ENCODE results near the gene TMEM207. TPM values are rescaled to one million over a fixed set of nuclear protein-coding genes. Genes with fewer than 3 reads are reported as not detected.

TMEM207 gene
- total RNA-seq, 1 donor from 2014 or later: not detected

DNA sequence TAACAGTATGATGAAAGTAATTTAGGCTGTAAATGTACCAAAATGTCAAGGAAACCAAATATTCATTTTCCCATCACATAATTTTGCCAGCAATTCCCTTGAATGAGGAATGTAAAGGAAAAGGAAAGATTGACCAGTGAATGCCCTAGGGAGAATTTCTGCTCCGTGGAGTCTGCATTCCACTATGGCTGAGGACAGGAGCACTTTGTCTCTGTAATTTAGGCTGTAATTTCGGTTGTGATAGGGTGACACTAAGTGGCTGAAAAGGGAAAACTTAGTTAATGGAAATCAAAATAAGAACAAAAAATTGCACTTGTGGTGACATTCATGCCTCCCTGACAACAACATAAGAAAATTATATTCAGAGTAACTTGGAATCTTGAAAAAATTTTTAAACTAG is 8.3 kb upstream of the TMEM207 start:
- Histone ChIP-seq H3K36me3 (ENCODE audit: control insufficient read depth, insufficient read depth, low read length) (no peaks in the 10 kb centered on the region), H3K4me3 (ENCODE audit: low read depth, low read length) (no peak overlapping the region), H3K27me3 (ENCODE audit: control insufficient read depth, insufficient read depth, low read length) (no peaks in the 10 kb centered on the region)
- no peak for DNase-seq (ENCODE audit: low read depth)
- TF ChIP-seq CTCF (IDR thresholded peaks at IDR 0.05; ENCODE audit: insufficient read depth, low read length, poor library complexity, severe bottlenecking): no peak

DNA sequence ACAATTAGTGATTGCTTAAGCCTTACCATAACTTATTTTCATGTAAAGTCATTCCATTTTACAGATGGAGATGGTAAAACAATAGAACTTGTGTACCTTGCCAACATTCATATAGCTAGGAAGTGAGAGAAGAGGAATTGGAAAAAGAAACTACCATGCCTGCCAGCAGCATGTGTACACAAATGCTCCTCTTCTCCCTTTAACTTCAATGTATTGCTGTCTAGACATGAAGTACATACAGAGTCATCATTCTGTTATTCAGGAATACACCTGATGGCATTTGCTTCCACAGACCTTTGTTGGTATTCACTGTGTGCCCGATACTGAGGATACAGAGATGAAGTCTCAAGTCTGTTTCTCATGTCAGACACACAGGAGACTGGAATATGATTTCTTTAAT is 7.1 kb upstream of the TMEM207 start:
- no peaks in the 10 kb centered on the region for H3K27me3 ChIP-seq (ENCODE audit: control insufficient read depth, insufficient read depth, low read length)
- no peaks in the 10 kb centered on the region for H3K36me3 ChIP-seq (ENCODE audit: control insufficient read depth, insufficient read depth, low read length)
- no peak for DNase-seq (ENCODE audit: low read depth)
- no peak for TF ChIP-seq CTCF (IDR thresholded peaks at IDR 0.05; ENCODE audit: insufficient read depth, low read length, poor library complexity, severe bottlenecking)
- H3K4me3 ChIP-seq (ENCODE audit: low read depth, low read length): no peak overlapping the region

GRCh38 chr3:190455828-190456227 is 6.1 kb upstream of the TMEM207 start:
- no peak for DNase-seq (ENCODE audit: low read depth)
- H3K27me3 ChIP-seq (ENCODE audit: control insufficient read depth, insufficient read depth, low read length): no peaks in the 10 kb centered on the region
- no peak overlapping the region for H3K4me3 ChIP-seq (ENCODE audit: low read depth, low read length)
- TF ChIP-seq CTCF (IDR thresholded peaks at IDR 0.05; ENCODE audit: insufficient read depth, low read length, poor library complexity, severe bottlenecking): no peak
- H3K36me3 ChIP-seq (ENCODE audit: control insufficient read depth, insufficient read depth, low read length): no peaks in the 10 kb centered on the region

DNA sequence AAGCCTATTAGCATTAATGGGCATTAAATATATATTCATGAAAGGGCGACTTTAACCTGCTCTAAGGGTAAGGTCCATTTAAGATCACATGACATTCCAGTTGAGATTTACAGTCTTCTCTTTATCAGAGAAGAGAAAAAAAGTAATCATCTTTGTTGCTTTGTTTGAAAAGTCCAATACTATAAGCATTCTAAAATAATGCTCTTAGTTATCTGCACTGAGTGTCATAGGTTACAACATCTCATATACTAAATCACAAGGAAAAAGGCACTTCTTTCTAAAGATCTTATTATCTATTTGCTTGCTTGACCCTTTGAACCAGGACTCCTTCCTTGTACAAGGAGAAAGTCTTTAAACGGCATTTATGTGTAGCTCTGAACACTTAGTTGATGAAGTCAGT is 1.4 kb downstream of the TMEM207 start:
- Histone ChIP-seq H3K36me3 (ENCODE audit: control insufficient read depth, insufficient read depth, low read length) (no peaks in the 10 kb centered on the region), H3K27me3 (ENCODE audit: control insufficient read depth, insufficient read depth, low read length) (no peaks in the 10 kb centered on the region), H3K4me3 (ENCODE audit: low read depth, low read length) (no peak overlapping the region)
- TF ChIP-seq CTCF (IDR thresholded peaks at IDR 0.05; ENCODE audit: insufficient read depth, low read length, poor library complexity, severe bottlenecking): no peak
- DNase-seq (ENCODE audit: low read depth): no peak

GRCh38 chr3:190446573-190447279 is 3.0 kb downstream of the TMEM207 start:
- no peak for TF ChIP-seq CTCF (IDR thresholded peaks at IDR 0.05; ENCODE audit: insufficient read depth, low read length, poor library complexity, severe bottlenecking)
- Histone ChIP-seq H3K27me3 (ENCODE audit: control insufficient read depth, insufficient read depth, low read length) (no peaks in the 10 kb centered on the region), H3K36me3 (ENCODE audit: control insufficient read depth, insufficient read depth, low read length) (no peaks in the 10 kb centered on the region), H3K4me3 (ENCODE audit: low read depth, low read length) (no peak overlapping the region)
- DNase-seq (ENCODE audit: low read depth): no peak

DNA sequence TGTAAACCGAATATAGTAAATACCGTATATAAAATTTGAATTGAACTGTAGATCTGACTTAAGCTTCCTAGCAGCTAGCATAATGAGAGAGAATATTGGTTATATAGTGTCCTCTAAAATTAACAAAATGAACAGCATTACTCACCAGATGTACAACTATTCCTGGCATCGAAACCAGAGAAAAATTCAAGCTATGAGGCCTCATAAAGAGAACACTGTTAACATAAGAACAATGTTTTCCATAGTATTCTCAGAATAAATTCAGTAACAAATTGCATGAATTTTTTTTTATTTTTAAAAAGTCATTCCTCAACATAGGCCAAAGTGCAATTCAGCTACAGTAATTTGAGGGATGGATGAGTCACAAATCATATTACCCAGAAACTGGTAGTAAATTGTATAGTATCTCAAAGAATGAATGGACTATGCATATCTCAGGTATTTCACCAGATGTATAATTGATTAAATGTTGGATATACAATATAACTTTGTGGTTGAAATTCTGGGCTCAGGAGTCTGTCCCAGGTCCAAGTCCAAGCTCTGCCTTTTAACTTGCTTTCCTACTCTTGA is 5.0 kb downstream of the TMEM207 start:
- Histone ChIP-seq H3K27me3 (ENCODE audit: control insufficient read depth, insufficient read depth, low read length) (no peaks in the 10 kb centered on the region), H3K36me3 (ENCODE audit: control insufficient read depth, insufficient read depth, low read length) (no peaks in the 10 kb centered on the region), H3K4me3 (ENCODE audit: low read depth, low read length) (no peak overlapping the region)
- TF ChIP-seq CTCF (IDR thresholded peaks at IDR 0.05; ENCODE audit: insufficient read depth, low read length, poor library complexity, severe bottlenecking): no peak
- no peak for DNase-seq (ENCODE audit: low read depth)
